Loucy (cell line): ENCODE measurements around the gene NINL.
A peak's percentile ranks its signal among the peaks of the same experiment; 100 is the strongest.

Experiments
- H2AFZ ChIP-seq: fragments of 200-600 bp; sonication (generic); 2 replicates; pipeline ENCODE4 v1.6.0; 2016; ENCODE audit warnings: antibody characterized with exemption, mild to moderate bottlenecking, low read length, moderate library complexity
- H3F3A ChIP-seq: fragments of 200-600 bp; 2 replicates; pipeline ENCODE4 v1.6.0; 2016; ENCODE audit warnings: antibody characterized with exemption, low read depth, mild to moderate bottlenecking
- H3K27me3 ChIP-seq: fragments of 200-600 bp; sonication (generic); 2 replicates; pipeline ENCODE4 v1.6.1; 2014; ENCODE audit warnings: low read length, mild to moderate bottlenecking; ENCODE audit not compliant: insufficient read depth, poor library complexity, severe bottlenecking
- H3K36me3 ChIP-seq: fragments of 200-600 bp; sonication (generic); 2 replicates; pipeline ENCODE4 v1.6.1; 2016; ENCODE audit warnings: low read length; ENCODE audit not compliant: insufficient read depth
- H3K4me1 ChIP-seq: fragments of 200-600 bp; sonication (generic); 2 replicates; pipeline ENCODE4 v1.5.1; 2014; ENCODE audit warnings: low read length, mild to moderate bottlenecking; ENCODE audit not compliant: insufficient read depth, poor library complexity, severe bottlenecking
- H3K4me2 ChIP-seq: fragments of 200-600 bp; sonication (generic); 2 replicates; pipeline ENCODE4 v1.6.0; 2014; ENCODE audit warnings: antibody characterized with exemption, low read length, low read depth, mild to moderate bottlenecking; ENCODE audit not compliant: poor library complexity, severe bottlenecking
- H3K4me3 ChIP-seq: fragments of 200-600 bp; sonication (generic); 2 replicates; pipeline ENCODE4 v1.5.1; 2014; ENCODE audit warnings: low read length, mild to moderate bottlenecking, mixed read lengths; ENCODE audit not compliant: poor library complexity, severe bottlenecking
- H3K79me2 ChIP-seq: fragments of 200-600 bp; sonication (generic); 2 replicates; pipeline ENCODE4 v1.6.1; 2014; ENCODE audit warnings: low read length; ENCODE audit not compliant: insufficient read depth
- H3K9ac ChIP-seq: fragments of 200-600 bp; sonication (generic); 2 replicates; pipeline ENCODE4 v1.6.0; 2014; ENCODE audit warnings: mild to moderate bottlenecking, low read depth, low read length, moderate library complexity; ENCODE audit not compliant: poor library complexity, severe bottlenecking
- H3K9me2 ChIP-seq: fragments of 200-600 bp; sonication (generic); replicated peaks from 2 replicates; pipeline ENCODE4 v1.6.1; 2016; ENCODE audit warnings: low read depth, low read length, mixed read lengths
- H3K9me3 ChIP-seq: fragments of 200-600 bp; sonication (generic); 2 replicates; pipeline ENCODE4 v1.6.1; 2014; ENCODE audit warnings: mild to moderate bottlenecking, antibody characterized with exemption, low read length, low read depth; ENCODE audit not compliant: insufficient read depth
- H4K20me1 ChIP-seq: fragments of 200-600 bp; sonication (generic); 2 replicates; pipeline ENCODE4 v1.6.0; 2014; ENCODE audit warnings: antibody characterized with exemption, low read length, mild to moderate bottlenecking; ENCODE audit not compliant: insufficient read depth, poor library complexity, severe bottlenecking
- EZH2phosphoT487 ChIP-seq: fragments of 200-600 bp; IDR thresholded peaks from 2 replicates; pipeline ENCODE4 v1.6.1; 2018; ENCODE audit warnings: antibody characterized with exemption, mild to moderate bottlenecking, moderate library complexity, borderline replicate concordance
- TF ChIP-seq, protein P1 (sequence below): fragments of 200-600 bp; sonication (generic); conservative IDR thresholded peaks from 2 replicates; pipeline ENCODE4 v1.5.1; 2014; ENCODE audit warnings: mild to moderate bottlenecking, antibody characterized with exemption, low read length

NINL gene

DNA sequence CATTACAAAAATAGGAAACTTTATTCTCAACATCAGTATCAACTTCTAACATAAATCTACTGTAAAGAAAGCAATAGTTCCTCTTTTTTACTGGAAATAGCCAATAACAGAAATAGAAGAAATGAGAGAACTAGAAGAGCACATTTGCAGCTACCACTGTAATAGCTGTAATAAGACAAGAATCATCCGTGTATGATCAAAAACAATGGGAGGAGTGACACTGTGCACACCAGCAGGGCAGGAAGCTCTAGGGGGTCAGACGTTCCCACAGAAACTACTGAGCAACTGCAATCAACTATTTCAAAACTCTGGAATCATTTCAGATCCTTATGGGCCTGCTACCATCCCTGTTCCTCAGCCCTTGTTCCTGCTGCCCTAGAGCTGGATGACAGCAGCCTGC, 43.7 kb downstream of the NINL start:
- H4K20me1 ChIP-seq: peaks cover 4% of the 10 kb centered on the region
- no peak overlapping the region for H3K4me2 ChIP-seq
- no peaks in the 10 kb centered on the region for H3K27me3 ChIP-seq
- H3K79me2 ChIP-seq: peaks cover 19% of the 10 kb centered on the region; the same call in 1 of the 2 replicates
- no peaks in the 10 kb centered on the region for H3F3A ChIP-seq
- TF ChIP-seq, protein P1, sequence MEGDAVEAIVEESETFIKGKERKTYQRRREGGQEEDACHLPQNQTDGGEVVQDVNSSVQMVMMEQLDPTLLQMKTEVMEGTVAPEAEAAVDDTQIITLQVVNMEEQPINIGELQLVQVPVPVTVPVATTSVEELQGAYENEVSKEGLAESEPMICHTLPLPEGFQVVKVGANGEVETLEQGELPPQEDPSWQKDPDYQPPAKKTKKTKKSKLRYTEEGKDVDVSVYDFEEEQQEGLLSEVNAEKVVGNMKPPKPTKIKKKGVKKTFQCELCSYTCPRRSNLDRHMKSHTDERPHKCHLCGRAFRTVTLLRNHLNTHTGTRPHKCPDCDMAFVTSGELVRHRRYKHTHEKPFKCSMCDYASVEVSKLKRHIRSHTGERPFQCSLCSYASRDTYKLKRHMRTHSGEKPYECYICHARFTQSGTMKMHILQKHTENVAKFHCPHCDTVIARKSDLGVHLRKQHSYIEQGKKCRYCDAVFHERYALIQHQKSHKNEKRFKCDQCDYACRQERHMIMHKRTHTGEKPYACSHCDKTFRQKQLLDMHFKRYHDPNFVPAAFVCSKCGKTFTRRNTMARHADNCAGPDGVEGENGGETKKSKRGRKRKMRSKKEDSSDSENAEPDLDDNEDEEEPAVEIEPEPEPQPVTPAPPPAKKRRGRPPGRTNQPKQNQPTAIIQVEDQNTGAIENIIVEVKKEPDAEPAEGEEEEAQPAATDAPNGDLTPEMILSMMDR: no peak
- no peak for TF ChIP-seq EZH2phosphoT487
- H3K4me1 ChIP-seq: no peaks in the 10 kb centered on the region
- H3K36me3 ChIP-seq: no peaks in the 10 kb centered on the region
- H3K4me3 ChIP-seq: no peak overlapping the region
- H3K9me3 ChIP-seq: no peaks in the 10 kb centered on the region
- no peak overlapping the region for H2AFZ ChIP-seq
- H3K9me2 ChIP-seq: no peaks in the 10 kb centered on the region
- no peak overlapping the region for H3K9ac ChIP-seq

DNA sequence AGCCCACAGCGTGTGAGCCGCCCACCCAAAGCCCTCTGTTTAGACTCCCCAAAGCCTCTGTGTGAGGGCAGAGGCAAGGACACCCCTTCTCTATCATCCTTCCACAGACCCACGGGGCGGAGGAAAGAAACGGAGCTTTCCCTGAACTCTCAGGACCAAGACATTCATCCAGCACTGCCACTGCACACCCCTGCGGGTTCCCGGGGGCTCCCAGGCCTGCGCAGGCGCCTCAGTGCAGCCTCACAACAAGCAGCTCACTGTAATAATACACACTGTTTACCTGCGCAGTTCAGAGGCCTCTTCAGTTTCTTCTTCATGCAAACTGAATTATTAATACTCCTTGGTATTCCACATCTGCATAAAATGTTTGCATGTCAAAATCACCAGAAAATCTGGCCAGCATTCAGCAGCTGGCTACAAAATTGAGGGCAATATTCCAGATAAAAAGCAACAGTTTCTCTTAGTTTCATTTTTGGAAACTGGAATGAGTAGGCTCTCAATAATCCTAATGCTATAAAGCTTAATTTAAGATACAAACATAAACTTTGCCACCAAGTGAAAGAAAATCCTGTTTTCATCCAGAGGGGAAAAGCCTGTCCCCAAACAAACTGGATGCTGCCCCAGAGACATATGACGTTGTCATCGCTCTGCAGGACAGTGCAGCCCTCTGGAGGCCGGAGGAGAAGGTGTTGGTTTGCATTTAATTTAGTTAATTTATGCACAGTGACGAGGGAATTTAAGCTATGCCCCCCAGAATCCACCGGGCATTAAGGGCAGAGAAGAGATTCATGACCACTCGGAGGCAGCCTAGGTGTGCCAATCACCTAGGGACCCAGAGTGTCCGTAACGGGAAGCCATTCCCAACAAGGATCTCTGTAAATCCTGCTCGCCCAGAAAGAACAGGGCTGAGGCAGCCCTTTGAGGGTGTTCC, 45.3 kb downstream of the NINL start:
- Histone ChIP-seq H3F3A (no peaks in the 10 kb centered on the region), H3K9ac (no peak overlapping the region), H4K20me1 (peaks cover 4% of the 10 kb centered on the region), H3K9me2 (no peaks in the 10 kb centered on the region), H3K4me1 (no peaks in the 10 kb centered on the region), H3K4me3 (no peak overlapping the region), H3K79me2 (peaks cover 18% of the 10 kb centered on the region; the same call in 1 of the 2 replicates), H2AFZ (no peak overlapping the region), H3K36me3 (no peaks in the 10 kb centered on the region), H3K27me3 (no peaks in the 10 kb centered on the region), H3K9me3 (no peaks in the 10 kb centered on the region), H3K4me2 (no peak overlapping the region)
- TF ChIP-seq, protein P1: peak; percentile 41
- TF ChIP-seq EZH2phosphoT487: no peak

DNA sequence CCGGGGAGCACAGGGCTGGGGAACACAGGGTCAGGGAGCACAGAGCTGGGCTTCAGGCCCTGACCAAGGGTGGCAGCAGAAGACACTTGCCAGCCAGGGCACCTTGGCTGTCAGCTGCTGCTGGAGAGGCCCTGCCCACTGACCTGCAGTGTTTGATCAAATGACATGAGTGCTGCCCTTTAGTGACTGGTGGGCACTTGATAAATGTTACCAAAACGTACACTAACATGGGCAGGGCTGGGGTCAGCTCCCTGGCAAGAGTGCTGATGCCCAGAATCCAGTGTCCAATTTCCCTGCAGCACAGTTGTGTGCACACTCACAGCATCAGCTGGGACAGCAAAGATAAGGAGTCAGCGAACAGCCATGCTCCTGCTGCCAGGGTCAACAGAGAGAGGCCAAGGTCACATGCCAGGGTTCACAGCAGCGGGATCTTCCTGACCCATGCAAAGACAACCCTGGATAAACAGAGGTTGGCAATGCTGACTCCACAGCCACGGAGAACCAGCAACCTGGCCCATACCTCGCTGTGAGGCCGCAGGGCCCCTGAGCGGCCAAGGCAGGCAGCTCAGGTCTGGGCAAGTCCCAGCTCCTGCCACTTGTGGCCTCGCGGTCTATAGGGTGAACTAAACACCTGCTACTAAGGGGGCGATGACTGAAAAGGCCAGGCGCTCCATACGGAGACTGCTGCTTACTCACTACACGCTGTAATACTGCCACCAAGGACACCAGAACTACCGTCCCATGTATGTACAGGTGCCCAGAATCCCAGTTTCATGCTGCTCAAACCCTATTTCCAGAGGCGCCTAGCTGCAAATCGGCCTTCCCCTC, 46.3 kb downstream of the NINL start:
- H3K9ac ChIP-seq: no peak overlapping the region
- no peak overlapping the region for H3K4me3 ChIP-seq
- H4K20me1 ChIP-seq: peaks cover 4% of the 10 kb centered on the region
- no peak overlapping the region for H3K4me2 ChIP-seq
- no peaks in the 10 kb centered on the region for H3K9me2 ChIP-seq
- no peaks in the 10 kb centered on the region for H3F3A ChIP-seq
- no peaks in the 10 kb centered on the region for H3K4me1 ChIP-seq
- H3K36me3 ChIP-seq: no peaks in the 10 kb centered on the region
- no peak overlapping the region for H2AFZ ChIP-seq
- H3K27me3 ChIP-seq: no peaks in the 10 kb centered on the region
- peaks cover 16% of the 10 kb centered on the region; the same call in 1 of the 2 replicates for H3K79me2 ChIP-seq
- no peaks in the 10 kb centered on the region for H3K9me3 ChIP-seq
- TF ChIP-seq EZH2phosphoT487: no peak
- TF ChIP-seq, protein P1: no peak
